ENCODE data around the gene KRR1. TPM values are rescaled to one million over a fixed set of nuclear protein-coding genes. Genes with fewer than 3 reads are reported as not detected.

KRR1 gene
- total RNA-seq, result 10 to 100 TPM; 16.5 to 34.7 (median 22.2) TPM

DNA sequence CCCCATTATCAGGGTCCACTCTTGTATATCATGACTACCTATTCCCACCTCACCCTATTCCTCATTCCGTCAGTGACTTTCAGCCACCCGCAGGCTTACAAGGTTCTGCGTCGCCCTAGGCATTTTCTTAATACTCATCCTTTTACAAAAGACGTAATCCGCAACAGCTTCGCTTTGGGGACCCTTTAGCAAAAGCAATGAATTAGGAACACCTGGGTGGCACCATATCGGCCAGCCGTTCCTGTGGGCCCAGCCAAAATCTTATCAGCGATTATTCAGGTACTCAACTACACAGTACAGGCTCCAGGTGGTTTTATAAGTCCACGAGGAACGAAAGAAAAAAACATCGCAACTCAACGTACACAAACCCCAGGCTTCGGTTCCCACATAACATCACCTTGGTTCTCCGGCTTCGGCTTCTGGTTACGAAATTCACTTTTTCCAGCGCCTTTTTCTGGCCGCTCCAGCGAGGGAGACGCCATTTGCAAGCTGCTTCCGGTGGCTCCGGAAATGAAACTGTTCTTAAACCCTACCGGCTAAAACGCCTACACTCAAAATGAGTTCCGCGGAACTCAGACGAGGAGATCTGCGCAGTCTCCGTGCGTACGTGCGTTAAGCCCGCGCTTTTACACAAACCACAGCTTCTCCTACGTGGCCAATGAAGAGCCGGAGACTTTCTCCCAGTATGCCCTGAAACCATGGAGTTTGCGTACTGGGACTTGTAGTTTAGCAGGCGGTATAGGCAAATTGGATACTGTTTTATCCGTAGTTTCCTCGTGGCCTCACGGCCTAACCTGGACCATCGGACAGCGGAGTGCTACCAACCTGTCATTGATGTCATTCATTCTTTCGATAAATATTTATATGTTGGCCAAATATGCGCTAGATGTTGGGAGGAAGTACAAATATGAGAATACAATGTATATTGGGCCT lies at the start of gene KRR1:
Gene KRR1, minus strand, starts transcription at position 494 of the 933 bp plus-strand sequence. Its CDS starts 12 bp downstream, at position 482.
- peak within 1 kb of the TSS; percentile 71 to 86 (median 78) for H3K27ac ChIP-seq

DNA sequence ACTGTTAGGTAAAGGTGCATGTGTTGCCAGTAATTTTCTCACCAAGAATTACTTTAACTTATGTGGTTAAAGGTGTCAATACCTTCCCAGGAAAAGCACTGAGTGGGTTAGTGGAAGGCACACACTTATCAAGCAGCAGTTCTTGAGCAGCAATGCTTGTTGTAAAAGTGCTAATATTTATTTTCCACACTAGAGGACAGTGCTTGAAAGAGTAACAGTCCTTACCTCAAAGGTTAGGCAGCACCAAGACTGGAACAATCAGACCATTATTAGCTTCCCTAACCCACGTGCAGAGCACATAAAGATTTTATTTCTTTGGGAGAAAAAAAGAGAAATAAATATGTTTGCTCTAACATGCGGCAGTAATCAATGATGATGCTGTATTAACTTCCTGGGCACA lies 48.8 kb upstream of the KRR1 start:
- TF ChIP-seq EP300 (IDR thresholded peaks at IDR 0.05) (peak in 1 of 2 donors; percentile 27), POLR2A (IDR thresholded peaks at IDR 0.05) (no peak)
- TF ChIP-seq, protein P1, sequence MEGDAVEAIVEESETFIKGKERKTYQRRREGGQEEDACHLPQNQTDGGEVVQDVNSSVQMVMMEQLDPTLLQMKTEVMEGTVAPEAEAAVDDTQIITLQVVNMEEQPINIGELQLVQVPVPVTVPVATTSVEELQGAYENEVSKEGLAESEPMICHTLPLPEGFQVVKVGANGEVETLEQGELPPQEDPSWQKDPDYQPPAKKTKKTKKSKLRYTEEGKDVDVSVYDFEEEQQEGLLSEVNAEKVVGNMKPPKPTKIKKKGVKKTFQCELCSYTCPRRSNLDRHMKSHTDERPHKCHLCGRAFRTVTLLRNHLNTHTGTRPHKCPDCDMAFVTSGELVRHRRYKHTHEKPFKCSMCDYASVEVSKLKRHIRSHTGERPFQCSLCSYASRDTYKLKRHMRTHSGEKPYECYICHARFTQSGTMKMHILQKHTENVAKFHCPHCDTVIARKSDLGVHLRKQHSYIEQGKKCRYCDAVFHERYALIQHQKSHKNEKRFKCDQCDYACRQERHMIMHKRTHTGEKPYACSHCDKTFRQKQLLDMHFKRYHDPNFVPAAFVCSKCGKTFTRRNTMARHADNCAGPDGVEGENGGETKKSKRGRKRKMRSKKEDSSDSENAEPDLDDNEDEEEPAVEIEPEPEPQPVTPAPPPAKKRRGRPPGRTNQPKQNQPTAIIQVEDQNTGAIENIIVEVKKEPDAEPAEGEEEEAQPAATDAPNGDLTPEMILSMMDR (IDR thresholded peaks at IDR 0.05), result peak in 3 of 5 experiments; percentile 11 to 51 (median 21)
- Histone ChIP-seq H3K4me1 (peaks cover 0 to 30% (median 0%) of the 10 kb centered on the region in 4 donors), H3K27me3 (no peaks in the 10 kb centered on the region), H3K36me3 (no peaks in the 10 kb centered on the region), H3K9me3 (no peaks in the 10 kb centered on the region), H3K4me3 (no peak overlapping the region), H3K27ac (no peak overlapping the region)
- DNase-seq (ENCODE audit: low spot score in 2 of 2), result no peak
- 15 to 23% methylated on average over 2 of the region's 2 CpGs for WGBS, 2 donors

More for the DNA sequence above, at the start of gene KRR1:
- peaks cover 0 to 36% (median 14%) of the 10 kb centered on the region in 4 donors for H3K4me1 ChIP-seq
- no peaks in the 10 kb centered on the region for H3K9me3 ChIP-seq
- H3K27me3 ChIP-seq, result no peaks in the 10 kb centered on the region
- WGBS, 2 donors, result 4 to 6% methylated on average over 40 to 47 of the region's 47 CpGs
- DNase-seq (ENCODE audit: low spot score in 2 of 2), result peak; percentile 74 to 86
- TF ChIP-seq EP300 (IDR thresholded peaks at IDR 0.05) (peak; percentile 88 to 91), POLR2A (IDR thresholded peaks at IDR 0.05) (peak in 1 of 2 donors; percentile 49)
- TF ChIP-seq, protein P1 (IDR thresholded peaks at IDR 0.05), result peak in 1 of 5 experiments; percentile 51
- no peaks in the 10 kb centered on the region for H3K36me3 ChIP-seq
- H3K4me3 ChIP-seq, result peak within 1 kb of the TSS; percentile 72 to 94 (median 88)

DNA sequence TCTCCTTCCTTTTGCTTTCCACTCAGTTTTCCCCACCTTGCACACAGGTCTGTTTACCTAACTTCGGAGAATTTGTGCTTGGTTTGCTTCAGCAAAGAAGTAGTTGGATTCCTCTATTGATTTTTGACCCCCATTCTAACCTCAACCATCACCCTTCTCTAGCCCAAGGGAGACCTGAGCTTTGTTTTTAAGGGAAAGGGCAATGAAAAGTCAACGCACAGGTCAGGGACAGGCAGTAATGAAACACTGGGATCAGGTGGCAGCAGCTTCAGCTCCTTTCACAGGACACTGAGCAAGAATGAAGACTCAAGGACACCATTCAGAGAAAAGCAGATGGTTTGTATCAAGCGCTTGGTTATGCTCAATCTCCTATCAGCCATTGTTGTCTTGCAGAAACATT lies 46.9 kb upstream of the KRR1 start:
- Histone ChIP-seq H3K4me1 (peaks cover 0 to 34% (median 5%) of the 10 kb centered on the region in 4 donors), H3K27me3 (no peaks in the 10 kb centered on the region), H3K9me3 (no peaks in the 10 kb centered on the region), H3K4me3 (no peak overlapping the region), H3K27ac (no peak overlapping the region), H3K36me3 (no peaks in the 10 kb centered on the region)
- 93 to 95% methylated on average over 3 of the region's 3 CpGs for WGBS, 2 donors
- DNase-seq (ENCODE audit: low spot score in 2 of 2), result no peak
- TF ChIP-seq, protein P1 (IDR thresholded peaks at IDR 0.05), result no peak
- TF ChIP-seq EP300 (IDR thresholded peaks at IDR 0.05) (no peak), POLR2A (IDR thresholded peaks at IDR 0.05) (no peak)

DNA sequence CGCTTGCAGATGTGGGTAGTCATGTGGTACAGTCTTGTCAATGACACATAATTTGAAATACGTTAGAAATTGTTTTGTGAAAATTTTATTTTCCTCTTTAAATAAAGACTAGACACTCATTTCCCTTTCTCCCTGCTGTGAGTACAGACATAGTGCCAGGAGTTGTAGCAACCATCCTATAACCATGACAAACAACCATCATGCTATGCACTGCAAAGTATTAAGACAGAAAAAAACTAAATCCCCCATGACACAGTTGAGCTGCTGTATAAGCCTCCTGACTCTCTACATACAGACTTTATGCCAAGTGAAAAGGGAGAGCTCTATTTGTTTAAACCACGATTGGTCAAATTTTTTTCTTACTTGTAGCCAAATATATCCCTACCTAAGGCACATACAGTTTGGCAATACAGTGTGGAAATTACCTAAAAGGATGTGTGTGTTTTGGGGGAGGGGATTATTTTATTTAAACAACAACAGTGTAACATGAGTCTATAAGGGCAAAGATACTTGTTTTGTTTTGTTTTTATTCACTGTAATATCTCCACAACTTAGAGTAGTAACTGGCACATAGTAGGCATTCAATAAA lies 45.0 kb upstream of the KRR1 start:
- DNase-seq (ENCODE audit: low spot score in 2 of 2), result no peak
- H3K9me3 ChIP-seq, result no peaks in the 10 kb centered on the region
- peaks cover 0 to 30% (median 5%) of the 10 kb centered on the region in 4 donors for H3K4me1 ChIP-seq
- TF ChIP-seq EP300 (IDR thresholded peaks at IDR 0.05) (no peak), POLR2A (IDR thresholded peaks at IDR 0.05) (no peak)
- TF ChIP-seq, protein P1 (IDR thresholded peaks at IDR 0.05), result no peak
- H3K4me3 ChIP-seq, result no peak overlapping the region
- no peaks in the 10 kb centered on the region for H3K27me3 ChIP-seq
- 68% methylated on average over 3 of the region's 3 CpGs for WGBS, 2 donors
- H3K27ac ChIP-seq, result no peak overlapping the region
- no peaks in the 10 kb centered on the region for H3K36me3 ChIP-seq

DNA sequence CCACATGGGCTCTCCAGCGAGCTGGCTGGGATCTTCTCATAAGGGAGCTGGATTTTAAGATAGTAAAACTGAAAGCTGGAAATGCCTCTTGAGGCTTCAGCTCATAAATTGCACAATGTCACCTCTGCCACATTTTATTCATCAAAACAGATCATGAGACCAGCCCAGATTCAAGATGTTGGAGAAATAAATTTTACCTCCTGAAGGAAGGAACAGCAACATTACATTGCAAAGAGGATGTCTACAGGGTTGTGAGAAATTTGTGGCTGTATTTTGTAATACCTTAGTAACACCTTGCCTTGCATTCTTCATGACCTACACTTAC lies 43.1 kb upstream of the KRR1 start:
- no peaks in the 10 kb centered on the region for H3K36me3 ChIP-seq
- TF ChIP-seq POLR2A (IDR thresholded peaks at IDR 0.05) (no peak), EP300 (IDR thresholded peaks at IDR 0.05) (no peak)
- TF ChIP-seq, protein P1 (IDR thresholded peaks at IDR 0.05), result no peak
- peaks cover 0 to 15% (median 5%) of the 10 kb centered on the region in 4 donors for H3K4me1 ChIP-seq
- DNase-seq (ENCODE audit: low spot score in 2 of 2), result no peak
- H3K27ac ChIP-seq, result no peak overlapping the region
- no peaks in the 10 kb centered on the region for H3K27me3 ChIP-seq
- 84 to 93% methylated on average over 1 of the region's 1 CpG for WGBS, 2 donors
- H3K4me3 ChIP-seq, result no peak overlapping the region
- no peaks in the 10 kb centered on the region for H3K9me3 ChIP-seq
